Breast epithelium (tissue), 4 donors: ENCODE data around the gene ATXN1. TPM values are rescaled to one million over a fixed set of nuclear protein-coding genes. Genes with fewer than 3 reads are reported as not detected.

Experiments
- DNase-seq, 2 donors: peaks; one replicate each; pipeline ENCODE4 v3.0.0-alpha.2; 2019; ENCODE audit warnings: low spot score in 2 of 2
- H3K27ac ChIP-seq, 2 donors: fragments of 200-600 bp; sonication (generic) in 1 of 2; one replicate each; pipeline ENCODE4 v1.5.1; 2016 to 2019; ENCODE audit warnings: mild to moderate bottlenecking in 1 of 2
- H3K27me3 ChIP-seq, 2 donors: fragments of 200-600 bp; sonication (generic) in 1 of 2; one replicate each; pipeline versions ENCODE4 v1.5.1 to v1.6.0; 2017 to 2019; ENCODE audit warnings: control low read depth in 1 of 2, mild to moderate bottlenecking in 1 of 2
- H3K36me3 ChIP-seq: fragments of 200-600 bp; one replicate; pipeline ENCODE4 v1.5.1; 2019
- H3K4me1 ChIP-seq, 2 donors: fragments of 200-600 bp; sonication (generic); one replicate each; pipeline ENCODE4 v1.5.1; 2016 to 2019; ENCODE audit warnings: control low read depth in 1 of 2
- H3K4me3 ChIP-seq, 3 donors: fragments of 200-600 bp; sonication (generic); 1 replicate in 2 of 3; 2 replicates in 1 of 3; pipeline ENCODE4 v1.5.1; 2016 to 2019; ENCODE audit warnings: mild to moderate bottlenecking in 3 of 3, moderate library complexity in 2 of 3
- H3K9me3 ChIP-seq, 2 donors: fragments of 200-600 bp; sonication (generic) in 1 of 2; one replicate each; pipeline ENCODE4 v1.5.1; 2016 to 2019; ENCODE audit warnings: control low read depth in 1 of 2
- CTCF ChIP-seq, 3 donors: fragments of 450-650 bp; IDR thresholded peaks; one replicate each; pipeline ENCODE4 v1.5.1; 2016 to 2017; ENCODE audit warnings: antibody characterized with exemption in 3 of 3, mild to moderate bottlenecking in 3 of 3, moderate library complexity in 3 of 3
- POLR2A ChIP-seq: fragments of 450-650 bp; IDR thresholded peaks from one replicate; pipeline ENCODE4 v1.6.1; 2016; ENCODE audit warnings: antibody characterized with exemption, mild to moderate bottlenecking, moderate library complexity
- POLR2AphosphoS5 ChIP-seq, 3 donors: sonication (generic); formaldehyde crosslinking; IDR thresholded peaks; one replicate each; pipeline ENCODE4 v1.6.1; 2017; ENCODE audit warnings: antibody characterized with exemption in 3 of 3
- intact Hi-C: fragments of 100-400 bp; cut with DNase I; formaldehyde crosslinking; loops from one replicate; pipeline ENCODE4 v1.15.1; 2023; ENCODE audit warnings: low total_unique reads
- total RNA-seq, 3 donors: library from RNA; depleted of rRNA; stranded (reverse); fragments of >200 nt; gene quantifications; one replicate each; pipeline ENCODE4 v1.1.0, GENCODE V29; 2016

ATXN1 gene
- total RNA-seq, 3 donors from 2014 or later, result 26.7 to 63.2 (median 37.4) TPM

GRCh38 chr6:16487996-16488674, 273.1 kb downstream of the ATXN1 start:
- Histone ChIP-seq H3K36me3 (no peaks in the 10 kb centered on the region), H3K4me1 (no peaks in the 10 kb centered on the region), H3K27me3 (no peaks in the 10 kb centered on the region), H3K27ac (no peak overlapping the region), H3K9me3 (no peaks in the 10 kb centered on the region), H3K4me3 (no peak overlapping the region)
- intact Hi-C loops, result no loop called here
- TF ChIP-seq POLR2A (no peak), CTCF (IDR thresholded peaks at IDR 0.05) (no peak), POLR2AphosphoS5 (IDR thresholded peaks at IDR 0.05) (no peak)
- DNase-seq, result no peak

DNA sequence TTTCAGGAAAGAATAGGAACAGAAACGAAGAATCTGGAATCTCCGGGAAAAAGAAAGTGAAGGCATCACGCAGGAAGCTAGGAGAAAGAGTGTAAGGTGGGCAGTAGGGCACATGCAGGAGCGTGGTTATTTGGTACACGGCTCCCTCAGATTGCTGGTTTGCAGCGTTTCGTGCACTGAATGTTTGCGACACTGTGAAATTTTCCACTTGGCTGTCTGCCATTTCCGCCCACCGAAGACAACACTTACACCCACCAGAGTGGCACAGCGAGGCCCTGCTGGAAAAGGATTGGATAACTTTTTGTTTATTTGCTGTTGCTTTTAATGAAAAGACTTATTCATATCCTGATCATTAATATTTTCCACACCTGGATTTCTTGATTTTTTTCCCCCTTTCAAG, 274.6 kb downstream of the ATXN1 start:
- no peaks in the 10 kb centered on the region for H3K4me1 ChIP-seq
- no peak overlapping the region for H3K4me3 ChIP-seq
- TF ChIP-seq POLR2A (no peak), CTCF (IDR thresholded peaks at IDR 0.05) (no peak), POLR2AphosphoS5 (IDR thresholded peaks at IDR 0.05) (no peak)
- no peak overlapping the region for H3K27ac ChIP-seq
- no peaks in the 10 kb centered on the region for H3K9me3 ChIP-seq
- no peaks in the 10 kb centered on the region for H3K36me3 ChIP-seq
- H3K27me3 ChIP-seq, result no peaks in the 10 kb centered on the region
- no peak for DNase-seq
- intact Hi-C loops, result no loop called here

- no peaks in the 10 kb centered on the region for H3K36me3 ChIP-seq
- intact Hi-C loops, result no loop called here
- DNase-seq, result no peak
- H3K4me1 ChIP-seq, result no peaks in the 10 kb centered on the region
- no peaks in the 10 kb centered on the region for H3K27me3 ChIP-seq
- no peak overlapping the region for H3K27ac ChIP-seq
- H3K9me3 ChIP-seq, result no peaks in the 10 kb centered on the region
- no peak for TF ChIP-seq CTCF (IDR thresholded peaks at IDR 0.05)
- no peak overlapping the region for H3K4me3 ChIP-seq
These were observed 277.9 kb downstream of the ATXN1 start for GRCh38 chr6:16483315-16483875.

DNA sequence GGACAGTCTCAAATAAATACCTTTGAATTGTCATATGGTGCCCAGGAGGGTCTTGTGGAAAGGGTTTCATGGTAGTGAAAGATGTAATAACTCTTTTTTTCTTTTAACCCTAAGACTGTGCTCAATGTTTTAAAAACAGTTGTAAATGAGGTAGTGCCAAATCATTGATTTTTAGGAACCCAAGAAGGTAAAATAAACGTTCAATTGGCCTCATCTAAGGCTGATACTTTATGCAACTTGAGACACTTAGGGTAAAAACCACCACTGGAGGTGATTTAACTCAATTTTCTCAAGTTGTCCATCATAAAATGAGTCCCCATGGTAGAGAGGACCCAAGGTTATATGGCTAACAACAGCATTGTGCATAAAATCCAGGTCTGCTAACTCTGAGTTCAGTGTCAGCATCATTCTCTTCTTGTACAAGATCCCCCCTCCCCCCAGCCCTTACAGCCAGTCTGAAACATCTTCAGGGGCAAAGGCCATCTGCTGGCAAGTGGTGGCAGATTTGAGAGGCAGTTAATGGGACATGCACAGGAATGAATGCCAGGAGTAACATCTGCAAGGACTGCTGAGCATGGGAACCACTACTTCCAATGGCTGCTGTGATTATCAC, 278.5 kb downstream of the ATXN1 start:
- no peak overlapping the region for H3K27ac ChIP-seq
- H3K9me3 ChIP-seq, result no peaks in the 10 kb centered on the region
- TF ChIP-seq POLR2A (no peak), POLR2AphosphoS5 (IDR thresholded peaks at IDR 0.05) (no peak), CTCF (IDR thresholded peaks at IDR 0.05) (no peak)
- DNase-seq, result no peak
- intact Hi-C loops, result no loop called here
- no peak overlapping the region for H3K4me3 ChIP-seq
- H3K36me3 ChIP-seq, result no peaks in the 10 kb centered on the region
- H3K27me3 ChIP-seq, result no peaks in the 10 kb centered on the region
- no peaks in the 10 kb centered on the region for H3K4me1 ChIP-seq

GRCh38 chr6:16481697-16482399, 279.4 kb downstream of the ATXN1 start:
- Histone ChIP-seq H3K9me3 (no peaks in the 10 kb centered on the region), H3K27ac (no peak overlapping the region)
- intact Hi-C loops, result no loop called here

More at GRCh38 chr6:16481697-16482399, 279.4 kb downstream of the ATXN1 start:
- TF ChIP-seq CTCF (IDR thresholded peaks at IDR 0.05) (no peak), POLR2AphosphoS5 (IDR thresholded peaks at IDR 0.05) (no peak)
- Histone ChIP-seq H3K27me3 (no peaks in the 10 kb centered on the region), H3K4me3 (no peak overlapping the region), H3K36me3 (no peaks in the 10 kb centered on the region), H3K4me1 (no peaks in the 10 kb centered on the region)
- DNase-seq, result no peak
